GM21381 (cell line): ENCODE results near the gene VWA1.
A peak's percentile ranks its signal among the peaks of the same experiment; 100 is the strongest.
"Not testable (repeated sequence)": the region's sequence is repeated elsewhere in the genome, so short reads cannot be mapped to it uniquely, and the experiment has no call there.

ENCODE experiments used
- ATAC-seq: cut with Tn5 transposase; IDR thresholded peaks from one replicate; pipeline ENCODE4 v1.9.1; 2021; ENCODE audit warnings: mild to moderate bottlenecking, moderate library complexity; ENCODE audit not compliant: unreplicated experiment

VWA1 gene

DNA sequence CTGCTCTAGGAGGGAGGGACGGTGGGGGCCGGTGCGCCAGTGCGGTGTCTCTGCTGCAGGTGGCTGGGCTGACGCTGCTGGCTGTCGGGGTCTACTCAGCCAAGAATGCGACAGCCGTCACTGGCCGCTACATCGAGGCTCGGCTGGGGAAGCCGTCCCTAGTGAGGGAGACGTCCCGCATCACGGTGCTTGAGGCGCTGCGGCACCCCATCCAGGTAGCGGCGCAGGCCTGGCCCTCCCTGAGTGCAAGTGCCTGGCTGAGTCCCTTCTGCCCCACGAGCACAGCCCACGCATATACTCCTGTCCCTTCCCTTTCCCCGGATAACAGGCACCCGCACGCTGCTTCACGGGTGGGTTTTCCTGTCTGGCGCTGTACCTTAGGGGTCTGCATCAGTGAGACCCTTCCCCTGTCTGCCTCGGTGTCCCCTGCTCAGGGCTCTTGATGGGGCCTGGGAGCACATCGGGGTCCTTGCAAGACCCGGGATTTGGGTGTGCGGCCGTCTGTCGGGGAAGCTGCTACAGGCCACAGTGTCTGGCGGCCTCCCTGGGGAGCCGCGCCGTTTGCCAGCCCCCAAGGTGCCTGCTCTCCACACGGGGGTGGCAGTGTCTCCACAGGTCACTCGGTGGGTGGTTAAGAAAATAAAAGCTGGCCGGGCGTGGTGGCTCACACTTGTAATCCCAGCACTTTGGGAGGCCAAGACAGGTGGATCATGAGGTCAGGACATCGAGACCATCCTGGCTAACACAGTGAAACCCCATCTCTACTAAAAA is 19.0 kb downstream of the VWA1 start:
- ATAC-seq: not testable (repeated sequence)

DNA sequence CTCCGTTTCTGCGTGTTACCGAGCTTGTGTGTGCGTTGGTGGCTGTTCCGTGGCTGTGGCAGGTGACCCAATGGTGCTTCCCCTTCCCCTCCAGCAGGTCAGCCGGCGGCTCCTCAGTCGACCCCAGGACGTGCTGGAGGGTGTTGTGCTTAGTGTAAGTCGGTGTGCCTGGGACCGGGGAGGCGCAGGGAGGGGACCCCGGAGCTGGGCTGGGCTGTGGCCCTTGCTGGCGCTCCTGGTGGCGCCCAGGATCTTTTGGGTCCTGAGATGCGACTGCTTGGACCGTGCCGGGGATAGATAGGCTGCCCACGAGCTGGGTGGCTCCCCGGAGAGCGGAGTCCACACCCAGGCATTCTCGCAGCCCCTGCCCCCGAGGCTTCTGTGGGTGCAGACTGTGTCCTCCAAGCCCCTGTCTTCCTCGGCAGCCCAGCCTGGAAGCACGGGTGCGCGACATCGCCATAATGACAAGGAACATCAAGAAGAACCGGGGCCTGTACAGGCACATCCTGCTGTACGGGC is 19.9 kb downstream of the VWA1 start:
- no peak for ATAC-seq

DNA sequence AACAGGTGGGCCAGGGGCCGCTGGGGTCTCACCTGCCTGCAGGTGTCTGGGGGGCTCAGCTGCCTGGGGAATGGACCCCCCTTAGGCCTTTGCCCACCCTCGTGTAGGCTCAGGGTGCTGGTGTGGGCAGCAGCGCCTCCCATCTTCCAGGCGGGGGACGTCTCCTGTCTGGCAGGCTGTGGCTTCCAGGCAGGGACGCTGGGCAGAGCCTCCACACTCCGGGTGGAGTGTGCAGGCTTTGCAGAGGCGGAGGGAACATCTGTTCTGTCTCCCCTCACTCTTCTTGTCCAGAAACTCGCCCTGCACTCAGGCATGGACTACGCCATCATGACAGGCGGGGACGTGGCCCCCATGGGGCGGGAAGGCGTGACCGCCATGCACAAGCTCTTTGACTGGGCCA is 20.4 kb downstream of the VWA1 start:
- ATAC-seq: not testable (repeated sequence)

DNA sequence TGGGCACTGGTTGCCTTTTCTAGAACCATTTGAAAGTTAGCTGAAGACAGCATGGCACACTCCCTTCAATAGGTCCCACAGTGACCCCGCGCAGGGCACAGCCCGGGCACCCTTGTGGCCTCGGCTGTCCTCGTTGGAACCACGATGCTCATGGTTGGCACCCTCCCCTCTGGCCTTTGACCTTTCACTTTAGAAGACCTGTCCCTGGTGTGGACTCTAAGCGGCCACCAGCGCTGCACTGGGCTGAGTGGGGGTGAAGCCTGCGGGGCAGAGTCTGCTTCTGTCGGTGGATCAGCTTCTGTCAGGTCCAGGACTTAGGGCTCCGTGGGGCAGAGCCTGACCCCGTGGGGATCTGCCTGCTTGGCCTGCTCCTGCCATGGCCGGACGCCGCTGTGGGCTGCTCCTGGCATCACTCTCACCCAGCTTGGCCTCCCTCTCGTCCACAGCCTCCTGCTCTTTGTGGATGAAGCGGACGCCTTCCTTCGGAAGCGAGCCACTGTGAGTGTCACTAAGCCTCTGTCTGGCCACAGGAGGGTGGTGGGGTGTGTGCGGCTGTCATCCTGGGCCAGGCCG is 21.3 kb downstream of the VWA1 start:
- ATAC-seq: not testable (repeated sequence)

DNA sequence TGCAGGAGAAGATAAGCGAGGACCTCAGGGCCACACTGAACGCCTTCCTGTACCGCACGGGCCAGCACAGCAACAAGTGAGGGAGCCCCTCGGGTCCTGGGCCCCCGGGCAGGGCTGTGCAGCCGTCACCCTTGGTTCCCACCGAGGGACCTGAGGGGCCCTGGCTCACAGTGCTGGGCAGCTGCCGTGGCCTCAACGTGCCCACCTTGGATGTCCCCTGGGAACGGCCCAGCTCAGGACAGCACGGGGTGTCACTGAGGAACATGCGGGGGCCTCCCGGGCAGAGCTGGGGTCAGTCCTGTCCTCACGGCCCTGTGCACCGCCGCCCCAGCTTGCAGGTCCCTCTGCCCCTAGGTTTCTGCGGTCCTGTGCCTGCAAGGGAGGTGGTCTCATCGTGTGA is 23.7 kb downstream of the VWA1 start:
- not testable (repeated sequence) for ATAC-seq

DNA sequence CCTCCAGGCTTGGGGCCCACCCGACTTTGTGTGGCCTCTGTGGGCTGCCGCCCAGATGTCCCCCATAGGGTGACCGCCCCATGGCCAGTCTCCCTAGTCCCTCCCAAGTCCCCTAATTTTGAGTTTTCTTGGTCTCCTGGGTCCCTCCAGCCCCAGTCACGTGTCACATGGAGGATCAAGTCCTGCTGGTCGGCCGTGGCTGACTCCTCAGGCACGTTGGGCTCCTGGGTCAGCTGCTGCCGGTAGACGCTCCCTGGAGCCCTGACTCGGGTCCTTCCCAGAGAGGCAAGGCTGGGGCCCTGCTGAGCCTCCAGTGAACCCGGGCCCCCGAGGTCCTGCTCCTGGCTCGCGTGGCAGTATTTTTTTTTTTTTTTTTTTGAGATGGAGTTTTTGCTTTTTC is 24.2 kb downstream of the VWA1 start:
- not testable (repeated sequence) for ATAC-seq

DNA sequence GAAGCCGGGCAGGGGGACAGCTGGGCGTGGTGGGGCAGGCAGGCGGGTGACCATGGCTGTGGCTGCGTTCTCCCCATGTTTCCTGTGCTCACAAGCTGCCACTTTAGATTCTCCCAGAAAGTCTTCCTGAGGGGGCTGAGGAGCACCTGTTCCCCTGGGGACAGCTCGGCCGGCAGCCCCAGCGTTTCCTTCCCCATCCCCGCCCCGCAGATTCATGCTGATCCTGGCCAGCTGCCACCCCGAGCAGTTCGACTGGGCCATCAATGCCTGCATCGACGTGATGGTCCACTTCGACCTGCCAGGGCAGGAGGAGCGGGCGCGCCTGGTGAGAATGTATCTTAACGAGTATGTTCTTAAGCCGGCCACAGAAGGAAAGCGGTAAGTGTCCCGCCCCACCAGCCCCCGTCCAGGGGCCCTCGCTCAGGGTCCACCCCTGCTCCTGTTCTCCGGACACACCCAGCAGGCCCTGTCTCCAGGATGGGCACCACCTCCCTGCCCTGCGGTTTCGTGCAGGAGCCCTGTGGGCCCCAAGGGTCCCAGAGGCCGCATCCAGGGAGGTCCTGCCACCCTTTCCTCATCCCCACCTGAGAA is 25.1 kb downstream of the VWA1 start:
- no peak for ATAC-seq

DNA sequence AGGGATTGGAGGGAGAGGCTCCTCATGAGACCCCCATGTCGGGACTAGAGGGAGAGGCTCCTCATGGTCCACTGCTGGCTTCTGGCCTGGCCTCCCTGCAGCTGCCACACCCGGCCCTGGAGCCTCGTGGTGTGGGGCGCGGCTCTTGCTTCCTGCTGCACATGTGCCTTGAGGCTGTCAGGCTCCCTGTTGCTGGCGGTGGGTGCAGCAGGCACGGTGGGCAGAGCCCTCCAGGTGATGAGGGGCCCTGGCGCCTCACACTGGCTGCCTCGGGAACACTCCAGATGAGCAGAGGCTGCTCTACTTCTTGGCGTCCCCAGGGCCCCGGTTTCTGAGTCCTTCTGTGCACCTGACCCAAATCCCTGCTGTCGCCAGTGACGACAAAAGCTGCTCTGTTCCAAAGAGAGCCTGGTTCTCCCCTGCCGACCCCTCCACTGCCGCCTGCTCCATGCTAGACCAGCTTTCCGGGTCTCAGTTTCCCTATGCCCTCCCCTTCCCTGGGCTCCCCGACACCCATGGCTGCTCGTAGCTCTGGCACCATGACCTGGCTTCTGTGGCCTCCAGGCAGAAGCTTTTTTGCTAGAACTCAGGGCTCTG is 26.3 kb downstream of the VWA1 start:
- no peak for ATAC-seq

DNA sequence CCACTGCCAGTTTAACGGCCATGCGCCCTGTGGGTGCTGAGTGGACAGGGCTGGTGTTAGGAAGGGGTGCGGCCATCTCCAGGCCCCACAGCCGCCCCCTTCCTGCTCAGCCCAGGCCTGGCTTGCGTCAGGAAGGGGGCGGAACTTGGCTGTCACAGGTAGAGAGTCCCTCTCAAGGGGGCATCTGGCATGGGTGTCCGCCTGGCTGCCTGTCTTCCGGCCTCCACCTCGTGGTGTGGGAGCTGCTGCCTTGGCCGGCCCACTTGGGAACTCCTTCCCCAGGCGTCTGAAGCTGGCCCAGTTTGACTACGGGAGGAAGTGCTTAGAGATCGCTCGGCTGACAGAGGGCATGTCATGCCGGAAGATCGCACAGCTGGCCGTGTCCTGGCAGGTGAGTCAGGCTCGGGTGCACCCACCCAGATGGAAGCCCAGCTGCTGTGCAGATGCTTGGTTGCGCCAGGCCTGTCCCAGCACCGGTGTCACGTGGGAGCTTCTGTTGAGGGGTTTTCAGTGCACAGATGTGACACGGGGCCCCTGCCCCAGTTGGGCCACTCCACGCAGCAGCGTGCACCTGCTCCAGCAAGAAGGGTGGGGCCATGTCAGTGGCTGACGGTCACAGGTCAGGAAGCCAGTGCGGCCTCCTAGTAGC is 27.0 kb downstream of the VWA1 start:
- no peak for ATAC-seq

DNA sequence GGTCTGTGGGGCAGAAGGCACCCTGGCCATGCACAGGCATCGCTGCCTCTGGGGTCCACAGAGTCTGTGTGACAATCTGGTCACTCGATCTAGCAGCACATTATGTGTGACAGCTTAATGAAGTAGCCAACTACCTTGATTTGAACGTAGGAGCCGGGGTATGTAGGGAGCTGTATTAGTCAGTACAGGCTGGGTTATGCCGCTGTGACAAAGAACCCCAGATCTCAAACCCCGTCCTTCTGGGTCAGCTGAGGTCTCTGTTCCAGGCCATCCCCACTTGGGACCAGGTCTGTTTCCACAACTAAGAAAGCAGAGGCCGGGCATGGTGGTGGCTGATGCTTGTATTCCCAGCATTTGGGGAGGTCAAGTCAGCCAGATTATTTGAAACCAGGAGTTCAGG is 27.8 kb downstream of the VWA1 start:
- ATAC-seq: no peak

DNA sequence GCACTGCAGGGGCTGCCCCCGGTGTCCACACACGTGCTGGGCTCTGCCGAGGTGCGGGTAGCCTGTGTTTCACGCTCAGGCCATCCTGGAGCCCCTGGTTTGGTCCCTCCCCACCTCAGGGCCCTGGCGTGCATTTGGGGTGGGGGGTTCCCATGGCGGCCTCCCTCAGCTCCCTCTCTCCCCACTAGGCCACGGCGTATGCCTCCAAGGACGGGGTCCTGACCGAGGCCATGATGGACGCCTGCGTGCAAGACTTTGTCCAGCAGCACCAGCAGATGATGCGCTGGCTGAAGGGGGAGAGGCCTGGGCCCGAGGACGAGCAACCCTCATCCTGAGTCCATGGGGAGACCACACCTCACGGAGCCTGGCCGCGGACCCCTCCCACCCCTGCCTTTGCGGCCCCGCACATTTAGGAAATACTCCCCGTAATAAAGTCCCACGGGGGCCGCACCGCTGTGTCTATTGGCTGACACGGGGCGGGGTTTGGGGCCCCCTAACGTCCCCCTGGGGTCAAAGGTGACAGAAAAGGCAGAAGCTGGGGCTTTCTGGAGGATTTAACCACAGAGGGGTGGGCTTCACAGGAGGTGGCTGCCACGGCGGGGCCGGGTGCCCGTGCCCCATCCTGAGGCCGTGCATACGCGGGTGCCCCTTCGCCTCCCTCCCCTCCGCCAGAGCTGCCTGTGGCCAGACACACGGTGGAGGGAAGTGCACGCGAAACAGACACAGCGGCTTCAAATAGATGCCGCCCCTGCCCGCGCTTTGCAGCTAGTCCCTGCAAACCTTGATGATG is 32.9 kb downstream of the VWA1 start:
- not testable (repeated sequence) for ATAC-seq

DNA sequence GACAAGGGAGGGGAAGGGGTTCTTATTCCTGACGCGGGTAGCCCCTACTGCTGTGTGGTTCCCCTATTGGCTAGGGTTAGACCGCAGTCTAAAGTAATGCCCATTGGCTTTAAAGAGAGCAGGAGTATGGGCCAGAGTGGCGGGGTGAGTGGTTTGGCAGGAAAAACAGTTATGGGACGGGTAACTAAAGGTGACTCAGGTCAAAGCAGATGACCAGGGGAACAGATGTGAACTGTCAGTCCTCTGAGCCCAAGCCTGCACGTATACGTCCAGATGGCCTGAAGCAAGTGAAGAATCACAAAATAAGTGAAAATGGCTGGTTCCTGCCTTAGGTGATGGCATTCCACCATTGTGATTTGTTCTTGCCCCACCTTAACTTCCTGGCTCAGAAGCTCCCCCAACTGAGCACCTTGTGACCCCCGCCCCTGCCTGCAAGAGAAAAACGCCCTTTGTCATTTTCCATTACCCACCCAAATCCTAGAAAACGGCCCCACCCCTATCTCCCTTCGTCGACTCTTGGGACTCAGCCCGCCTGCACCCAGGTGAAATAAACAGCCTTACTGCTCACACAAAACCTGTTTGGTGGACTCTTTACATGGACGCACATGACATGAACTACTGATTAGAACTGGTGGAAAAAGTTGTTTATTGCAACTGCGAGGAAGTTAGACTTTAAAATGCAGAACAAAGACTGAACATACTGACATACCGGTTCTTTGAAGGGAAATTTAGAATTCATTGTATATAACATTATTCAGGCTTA is 35.3 kb downstream of the VWA1 start:
- ATAC-seq: no peak

DNA sequence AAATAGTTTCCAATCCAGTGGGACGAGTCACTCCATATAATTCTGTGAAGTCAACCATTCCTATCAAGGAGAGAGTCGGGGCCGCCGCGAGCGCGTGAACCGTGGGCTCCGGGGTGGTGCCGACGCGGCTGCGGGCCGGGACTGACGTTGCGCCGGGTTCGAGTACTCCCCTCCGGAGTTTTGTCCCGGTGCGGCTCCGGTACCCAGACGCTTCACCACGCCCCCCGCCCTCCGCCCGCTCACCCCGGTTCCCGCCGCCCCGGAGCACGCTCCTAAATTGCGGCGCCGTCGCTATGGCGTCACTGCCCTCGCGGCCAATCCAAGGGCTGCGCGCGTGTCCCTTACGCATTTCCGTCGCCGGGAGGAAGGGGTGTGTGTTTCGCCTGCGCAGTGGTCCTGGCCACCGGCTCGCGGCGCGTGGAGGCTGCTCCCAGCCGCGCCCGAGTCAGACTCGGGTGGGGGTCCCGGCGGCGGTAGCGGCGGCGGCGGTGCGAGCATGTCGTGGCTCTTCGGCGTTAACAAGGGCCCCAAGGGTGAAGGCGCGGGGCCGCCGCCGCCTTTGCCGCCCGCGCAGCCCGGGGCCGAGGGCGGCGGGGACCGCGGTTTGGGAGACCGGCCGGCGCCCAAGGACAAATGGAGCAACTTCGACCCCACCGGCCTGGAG is 36.0 kb downstream of the VWA1 start, which contains the start of gene ATAD3B:
ATAD3B (plus strand) TSS at position 377 of the 664 bp plus-strand sequence; CDS start at position 497, 120 bp downstream.
- ATAC-seq: peak; percentile 92

DNA sequence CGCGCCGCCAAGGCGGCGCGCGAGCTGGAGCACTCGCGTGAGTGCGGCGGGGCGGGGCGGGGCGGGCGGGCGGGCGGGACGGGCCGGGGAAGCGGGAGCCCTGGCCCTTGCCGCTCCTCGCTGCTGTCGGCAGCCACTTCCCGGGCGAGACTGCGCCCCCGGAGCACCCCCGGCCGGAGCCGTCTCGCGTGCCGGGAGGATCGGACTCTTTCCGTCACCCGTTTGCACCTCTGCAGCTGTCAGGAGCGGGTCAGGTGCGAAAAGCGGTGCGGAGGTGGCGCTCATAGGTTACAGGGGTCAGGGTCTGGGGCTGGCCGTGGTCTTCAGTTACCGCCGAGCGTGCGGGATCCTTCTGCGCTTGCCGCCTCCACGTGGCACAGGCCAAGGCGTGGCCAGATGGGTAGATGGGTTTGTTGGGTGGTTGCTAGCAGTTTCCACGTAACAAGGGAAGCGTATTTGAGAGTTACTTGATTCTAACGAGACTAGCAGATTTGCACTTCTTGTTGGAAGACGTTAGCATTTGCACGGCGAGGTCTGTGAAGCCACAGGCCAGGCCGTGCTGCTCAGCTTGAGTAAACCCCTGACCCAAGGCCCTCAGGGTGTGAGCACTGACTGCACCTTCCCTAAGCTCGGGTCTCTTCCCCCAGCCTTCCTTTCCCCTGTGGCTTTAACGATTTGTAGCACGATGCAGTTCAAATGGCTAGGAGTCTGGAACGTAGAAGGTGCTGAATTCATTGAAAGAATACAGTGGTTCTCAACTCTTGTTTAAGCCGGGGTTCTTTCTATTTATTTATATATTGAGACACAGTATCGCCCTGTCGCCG is 36.8 kb downstream of the VWA1 start:
- peak; percentile 13 for ATAC-seq

DNA sequence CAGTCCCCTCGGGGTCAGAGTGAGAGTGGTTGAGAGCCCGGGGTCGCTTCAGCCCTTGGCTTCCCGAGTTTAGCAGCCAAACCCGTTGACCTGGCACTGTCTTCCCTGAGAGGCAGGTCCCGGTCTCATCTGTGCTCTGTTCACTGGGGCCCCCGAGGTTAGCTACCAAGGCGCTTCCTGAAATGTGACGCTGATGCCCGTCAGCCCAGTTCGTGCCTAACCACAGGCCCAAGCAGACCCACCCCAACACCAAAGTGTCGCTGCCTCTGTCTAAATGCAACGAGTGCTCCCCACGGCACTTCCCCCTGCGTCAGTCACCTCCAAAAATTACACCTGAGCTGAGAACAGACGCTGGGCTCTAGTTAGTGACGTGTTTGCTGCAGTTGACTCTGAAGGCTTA is 40.5 kb downstream of the VWA1 start:
- ATAC-seq: not testable (repeated sequence)

DNA sequence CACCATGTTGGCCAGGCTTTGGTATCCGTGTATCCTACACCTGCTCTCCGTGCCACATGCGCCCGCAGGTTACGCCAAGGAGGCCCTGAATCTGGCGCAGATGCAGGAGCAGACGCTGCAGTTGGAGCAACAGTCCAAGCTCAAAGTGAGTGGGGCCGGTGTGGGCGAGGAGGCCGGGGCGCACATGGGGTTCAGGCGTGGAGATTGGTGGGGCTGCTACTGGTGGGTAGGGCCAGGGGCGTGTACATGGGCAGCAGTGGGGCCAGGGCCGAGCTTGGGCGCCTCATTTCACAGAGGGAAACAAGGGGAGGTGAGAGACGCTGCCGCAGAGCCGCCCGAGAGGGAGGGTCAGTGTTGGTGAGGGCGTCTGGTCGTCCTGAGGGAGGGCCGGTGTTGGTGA is 41.7 kb downstream of the VWA1 start:
- no peak for ATAC-seq

DNA sequence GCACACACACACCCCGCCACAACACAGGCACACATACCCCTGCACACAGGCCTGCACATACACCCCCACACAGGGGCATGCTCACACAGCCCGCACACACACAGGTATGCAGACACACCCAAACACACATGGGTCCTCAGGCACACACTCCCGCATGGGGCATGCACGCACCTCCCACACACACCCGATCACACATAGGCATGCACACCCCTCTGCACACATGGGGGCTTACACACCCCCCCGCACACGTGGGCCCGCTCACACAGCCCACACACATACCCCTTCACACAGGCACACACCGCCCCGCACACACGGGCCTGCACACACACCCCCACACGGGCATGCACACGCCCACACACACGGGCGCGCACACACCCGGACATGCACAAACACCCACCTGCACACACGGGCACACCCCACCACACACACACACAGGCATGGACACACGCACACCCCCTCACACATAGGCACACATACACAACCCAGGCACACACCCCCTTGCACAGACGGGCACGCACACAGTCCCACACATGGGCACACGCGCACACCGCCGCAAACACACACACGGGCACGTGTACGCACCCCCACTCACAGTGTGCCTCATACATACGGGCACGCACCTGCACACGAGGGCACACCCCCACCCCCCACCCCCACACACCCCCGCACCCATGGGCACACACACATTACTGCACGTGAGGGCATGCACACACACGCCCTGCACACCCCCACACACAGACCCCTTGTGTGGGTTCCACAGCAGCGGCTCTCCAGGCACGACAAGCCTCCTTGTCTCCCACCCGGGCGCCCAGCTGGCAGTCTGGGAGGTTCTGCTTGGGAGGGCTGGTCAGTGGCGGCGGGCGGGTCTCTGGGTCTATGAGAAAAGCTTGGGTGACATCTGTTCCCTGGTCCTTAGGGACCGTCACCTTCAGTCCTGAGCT is 44.3 kb downstream of the VWA1 start:
- no peak for ATAC-seq
